COLO668 (cell line): ENCODE measurements around the gene RAD9B.
"Not testable (repeated sequence)": the region's sequence is repeated elsewhere in the genome, so short reads cannot be mapped to it uniquely, and the experiment has no call there.

ENCODE experiments used
- DNase-seq: peaks from one replicate; lab custom pipeline; 2025; ENCODE audit not compliant: unreplicated experiment; lab: John Stamatoyannopoulos, UW

The RAD9B gene

DNA sequence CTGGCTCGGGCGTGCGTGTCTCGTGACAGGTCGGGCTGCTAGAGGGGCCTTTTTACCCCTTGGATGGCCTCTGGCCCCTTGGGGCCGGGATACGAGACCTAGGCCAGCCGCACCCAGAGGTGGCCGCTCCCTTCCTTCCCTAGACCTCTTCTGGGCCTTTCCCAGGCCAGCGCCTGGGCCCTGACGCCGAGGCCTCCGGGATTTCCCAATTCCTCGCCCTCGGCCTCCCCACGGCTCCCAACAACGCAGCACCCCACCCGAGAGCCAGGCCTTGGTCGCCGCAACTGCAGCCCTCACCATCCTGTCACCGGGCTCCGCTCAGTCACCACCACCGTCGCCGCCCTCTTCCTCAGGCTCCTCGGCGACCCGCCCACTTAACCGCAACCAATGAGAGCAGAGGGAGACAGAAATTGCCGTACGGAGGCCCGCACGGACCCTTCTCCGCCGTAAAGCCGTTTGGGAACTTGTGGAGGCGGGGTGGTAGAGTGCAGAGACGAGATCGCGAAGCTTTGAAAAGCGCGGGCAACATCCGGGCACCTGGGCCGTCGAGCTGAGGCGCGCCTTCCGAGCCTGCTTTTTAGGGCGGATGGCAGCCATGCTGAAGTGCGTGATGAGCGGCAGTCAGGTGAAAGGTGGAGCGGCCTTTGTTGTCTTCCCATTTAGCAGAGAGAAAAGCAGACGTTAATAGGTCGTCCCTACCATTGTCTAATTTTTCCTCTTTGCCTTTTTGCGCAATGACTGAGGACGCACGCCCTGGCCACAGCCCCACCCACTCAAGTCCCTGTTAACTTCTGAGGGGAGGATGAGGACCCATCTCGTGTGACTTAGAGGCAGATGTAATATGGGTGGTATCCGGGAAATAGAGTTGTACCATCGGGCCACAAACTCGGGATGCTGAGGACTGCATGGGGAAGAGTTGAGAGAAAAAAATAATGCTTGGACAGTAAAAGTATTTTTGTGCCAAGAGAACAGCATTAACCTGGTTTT lies at the start of gene RAD9B, which contains the start of gene VPS29:
TSS of gene RAD9B (plus strand) at position 580 of the 987 bp plus-strand sequence. CDS start at position 587, 7 bp downstream.
TSS of gene VPS29 (minus strand) at position 360 of the 987 bp plus-strand sequence. CDS start at position 300, 60 bp downstream.
- peak; percentile 99 for DNase-seq

DNA sequence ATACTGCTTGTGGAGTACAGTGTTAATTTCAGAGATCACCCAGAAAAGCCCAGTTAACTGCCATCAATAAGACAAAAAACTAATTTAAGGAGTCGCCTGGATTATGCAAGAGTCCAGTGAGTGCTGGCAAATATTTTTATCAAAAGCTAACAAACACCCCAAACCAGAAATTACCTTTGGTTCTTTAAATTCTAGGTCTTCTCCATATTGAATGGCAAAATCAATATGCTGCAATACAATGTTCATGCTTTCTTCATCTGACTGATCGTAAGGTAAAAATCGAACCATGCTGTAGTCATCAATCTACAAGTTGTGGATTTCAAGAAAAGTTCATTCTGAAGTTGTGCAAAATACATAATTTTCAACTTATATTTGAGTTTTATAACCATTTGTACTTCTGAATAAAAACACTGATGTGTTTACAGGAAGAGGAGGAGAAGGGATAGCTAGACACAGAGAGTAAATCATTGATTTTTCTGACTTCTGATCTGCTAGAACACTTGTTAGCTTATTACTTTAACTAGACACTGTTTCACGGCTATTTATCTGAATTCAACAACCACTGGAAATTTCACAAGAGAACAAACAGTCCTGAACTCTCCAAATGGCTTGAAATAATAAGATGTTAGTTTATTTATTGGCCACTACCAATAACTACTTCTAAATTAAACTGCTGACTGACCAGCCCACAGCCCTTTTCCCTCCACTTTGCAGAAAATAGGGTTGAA lies 48.4 kb upstream of the RAD9B start:
- DNase-seq = no peak

DNA sequence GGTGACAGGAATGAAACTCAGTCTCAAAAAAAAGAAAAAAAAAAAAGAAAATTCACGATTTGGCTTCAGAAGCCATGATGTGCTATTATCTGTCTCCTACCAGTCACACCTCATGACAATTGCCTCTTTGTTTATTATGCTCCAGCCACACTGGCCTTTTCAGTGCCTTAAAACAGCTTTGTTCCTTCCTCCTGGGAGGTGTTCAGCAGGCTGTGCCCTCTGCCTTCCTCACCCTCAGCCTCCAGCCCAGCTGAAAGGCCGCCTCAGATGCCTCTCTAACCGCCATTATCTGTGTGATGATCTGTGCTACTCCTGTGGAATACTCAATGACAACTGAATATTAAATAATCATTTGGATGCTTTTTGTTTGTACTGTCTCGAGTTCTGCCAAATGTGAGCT lies 43.4 kb upstream of the RAD9B start:
- DNase-seq = no peak

DNA sequence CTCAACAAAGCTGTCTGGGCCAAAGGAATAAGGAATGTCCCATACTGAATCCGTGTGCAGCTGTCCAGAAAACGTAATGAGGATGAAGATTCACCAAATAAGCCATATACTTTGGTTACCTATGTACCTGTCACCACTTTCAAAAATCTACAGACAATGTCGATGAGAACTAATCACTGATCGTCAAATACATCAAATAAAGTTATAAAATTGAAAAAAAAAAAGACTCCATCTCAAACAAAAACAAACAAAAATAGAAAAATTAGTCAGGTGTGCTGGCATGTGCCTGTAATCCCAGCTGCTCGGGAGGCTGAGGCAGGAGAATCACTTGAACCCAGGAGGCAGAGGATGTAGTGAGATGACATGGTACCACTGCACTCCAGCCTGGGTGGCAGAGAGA lies 40.9 kb upstream of the RAD9B start:
- not testable (repeated sequence) for DNase-seq

DNA sequence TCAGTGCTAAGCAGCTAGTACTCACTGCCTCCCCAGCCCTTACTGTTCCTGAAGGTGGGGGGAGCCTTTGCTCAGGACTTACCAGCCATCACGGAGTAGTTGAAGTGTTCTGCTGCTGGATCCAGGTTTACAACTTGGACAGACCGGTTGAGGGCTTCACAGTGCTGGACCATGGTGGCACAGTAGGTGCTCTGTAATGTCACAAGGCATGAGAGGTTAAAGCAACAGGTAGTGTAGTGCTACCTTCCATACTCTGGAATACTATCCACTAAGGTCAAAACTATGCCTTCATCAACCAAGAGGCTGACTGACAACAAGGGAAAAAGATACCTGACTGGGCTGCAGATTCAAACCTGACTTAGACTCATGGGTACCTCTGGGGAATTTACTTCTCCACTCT lies 37.1 kb upstream of the RAD9B start:
- DNase-seq = no peak

DNA sequence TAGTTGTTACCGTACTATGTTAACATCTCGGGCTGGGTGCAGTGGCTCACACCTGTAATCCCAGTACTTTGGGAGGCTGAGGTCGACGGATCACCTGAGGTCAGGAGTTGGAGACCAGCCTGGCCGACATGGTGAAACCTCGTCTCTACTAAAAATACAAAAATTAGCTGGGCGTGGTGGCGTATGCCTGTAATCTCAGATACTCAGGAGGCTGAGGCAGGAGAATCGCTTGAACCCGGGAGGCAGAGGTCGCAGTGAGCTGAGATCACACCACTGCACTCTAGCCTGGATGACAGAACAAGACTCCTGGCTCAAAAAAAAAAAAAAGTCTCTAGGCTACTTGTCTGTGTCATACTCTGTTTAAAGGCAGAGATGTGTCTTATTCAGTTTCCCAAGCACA lies 36.4 kb upstream of the RAD9B start:
- not testable (repeated sequence) for DNase-seq

DNA sequence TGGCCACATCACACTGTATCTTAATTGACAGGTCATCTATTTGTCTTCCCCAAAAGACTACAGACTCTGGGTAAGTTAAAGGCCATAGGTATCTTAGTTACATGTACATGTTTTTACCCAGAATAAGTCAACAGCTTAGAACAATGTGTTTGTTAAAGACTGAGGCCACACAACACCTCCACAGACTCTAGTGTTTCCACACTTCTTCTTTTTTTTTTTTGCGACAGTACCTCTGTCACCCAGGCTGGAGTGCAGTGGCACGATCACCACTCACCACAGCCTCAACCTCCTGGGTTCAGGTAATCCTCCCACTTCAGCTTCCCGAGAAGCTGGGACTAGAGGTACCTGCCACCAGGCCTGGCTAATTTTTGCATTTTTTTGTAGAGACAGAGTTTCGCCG lies 35.3 kb upstream of the RAD9B start:
- DNase-seq = no peak

DNA sequence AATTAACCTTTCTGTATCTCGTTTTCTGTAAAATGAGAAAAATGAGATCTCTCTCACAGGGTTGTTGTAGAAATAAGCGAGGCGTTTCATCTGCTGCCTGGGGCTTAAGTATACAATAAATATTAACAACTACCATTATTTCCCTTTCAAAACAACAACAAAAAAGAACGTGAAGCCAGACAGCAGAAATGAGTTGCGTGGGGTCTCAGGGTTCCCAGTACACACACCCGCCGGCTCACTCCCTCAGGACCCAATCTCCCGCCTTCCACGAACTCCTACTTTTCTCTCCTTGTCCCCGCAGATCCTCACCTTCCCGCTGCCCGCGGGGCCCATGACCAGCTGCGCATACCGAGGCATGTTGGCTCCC lies 34.3 kb upstream of the RAD9B start:
- no peak for DNase-seq

DNA sequence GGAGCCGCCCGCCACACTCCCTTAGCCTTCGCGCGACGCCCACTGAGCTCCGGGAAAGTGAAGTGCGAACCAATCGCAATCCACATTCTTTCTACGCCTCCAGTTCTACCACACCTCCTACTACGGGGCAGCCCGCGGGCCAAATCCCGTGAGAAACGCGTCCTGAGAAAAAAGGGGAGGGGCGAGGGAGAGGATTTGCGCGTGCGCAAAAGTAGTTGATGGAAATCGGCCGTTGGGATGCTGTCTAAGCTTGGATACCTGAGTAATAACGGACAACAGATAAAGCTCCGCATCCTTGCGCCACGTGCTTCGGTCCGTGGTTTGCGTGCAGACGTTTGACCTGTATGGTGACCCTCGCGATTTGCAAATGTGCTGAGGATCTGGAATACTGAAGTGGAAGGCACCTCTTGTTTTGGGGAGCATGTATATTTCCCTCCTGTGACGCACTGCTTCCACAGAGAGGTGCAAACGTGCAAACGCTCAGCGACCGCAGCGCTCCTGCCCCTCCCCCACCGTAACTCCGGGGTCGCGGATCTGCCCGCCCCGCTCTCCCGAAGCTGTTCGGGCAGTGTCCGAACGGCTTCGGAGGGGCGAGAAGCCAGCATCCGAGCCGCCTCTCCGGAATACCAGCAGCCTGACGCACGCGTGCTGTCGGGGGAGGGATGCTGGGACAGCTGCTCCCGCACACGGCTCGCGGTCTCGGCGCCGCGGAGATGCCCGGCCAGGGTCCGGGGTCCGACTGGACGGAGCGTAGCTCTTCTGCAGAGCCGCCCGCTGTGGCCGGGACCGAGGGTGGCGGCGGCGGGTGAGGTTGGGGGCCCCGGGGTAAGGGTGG lies 33.7 kb upstream of the RAD9B start, which contains the start of the genes FAM216A and GPN3:
TSS of gene FAM216A (plus strand) at position 632 of the 835 bp plus-strand sequence. CDS start at position 663, 31 bp downstream.
TSS of gene GPN3 (minus strand) at position 44 of the 835 bp plus-strand sequence. CDS start 54 bp downstream, outside the sequence.
- DNase-seq = peak; percentile 98

DNA sequence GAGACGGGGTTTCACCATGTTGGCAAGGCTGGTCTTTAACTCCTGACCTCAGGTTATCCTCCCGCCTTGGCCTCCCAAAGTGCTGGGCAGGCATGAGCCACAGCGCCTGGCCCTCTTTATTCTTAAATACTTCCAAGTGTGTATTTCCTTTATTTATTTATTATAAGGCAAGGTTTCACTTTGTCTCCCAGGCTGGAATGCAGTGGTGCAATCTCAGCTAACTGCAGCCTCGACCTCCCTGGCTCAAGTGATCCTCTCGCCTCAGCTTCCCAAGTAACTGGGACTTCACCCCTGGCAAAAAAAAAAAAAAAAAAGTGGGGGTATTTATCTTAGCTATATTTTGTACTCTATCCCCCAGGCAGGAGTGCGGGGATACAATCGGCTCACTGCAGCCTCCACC lies 26.7 kb upstream of the RAD9B start:
- no peak for DNase-seq

DNA sequence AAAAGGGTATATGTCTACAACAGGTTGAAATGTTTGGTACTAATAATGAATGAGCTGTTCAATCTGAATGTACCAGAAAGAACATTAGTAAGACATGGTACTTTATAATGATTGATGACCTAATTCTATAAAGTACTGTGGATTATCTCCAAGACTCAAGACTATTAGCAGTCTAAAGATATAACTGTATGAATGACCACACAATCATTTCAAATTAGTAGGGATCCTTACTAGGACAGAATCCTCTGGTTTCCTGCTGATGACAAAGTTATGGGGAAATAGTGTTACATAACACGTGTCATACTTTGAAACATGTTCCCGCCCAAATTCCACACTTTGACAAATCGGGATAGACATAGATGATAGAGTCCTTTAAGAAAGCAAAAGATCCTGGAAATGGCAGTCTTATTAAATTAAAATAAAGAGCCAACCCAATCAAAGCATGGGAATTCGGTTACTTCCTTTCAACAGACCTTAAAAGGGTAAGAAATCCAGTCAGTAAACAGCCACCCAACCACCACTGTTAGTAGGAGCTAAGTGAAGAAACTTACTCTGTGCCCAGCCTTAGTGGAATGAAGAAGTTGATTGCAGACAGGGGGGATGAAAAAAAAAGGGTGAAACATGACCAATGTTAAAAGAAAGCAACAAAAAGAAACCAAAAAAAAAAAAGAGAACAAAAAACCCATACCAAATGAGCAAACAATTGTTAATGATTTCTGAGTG lies 3.0 kb upstream of the RAD9B start:
- no peak for DNase-seq

DNA sequence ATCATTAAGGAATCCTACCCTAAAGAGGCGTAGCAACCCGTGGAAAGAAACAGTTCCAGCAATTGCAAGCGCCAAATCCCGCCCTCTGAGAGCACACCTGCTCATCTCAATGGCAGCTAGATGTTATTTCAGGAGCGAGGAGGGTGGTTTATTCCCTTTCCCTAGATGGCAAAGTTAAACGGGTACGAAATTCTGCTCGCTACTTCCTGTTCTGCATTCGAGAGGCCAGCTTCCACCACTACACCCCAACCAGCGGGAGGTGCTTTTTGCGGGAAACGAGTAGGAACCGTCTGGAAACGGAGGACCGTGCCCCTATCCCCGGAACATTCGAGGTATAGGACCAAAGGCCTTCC lies 756 bp upstream of the RAD9B start:
- DNase-seq = peak; percentile 75

DNA sequence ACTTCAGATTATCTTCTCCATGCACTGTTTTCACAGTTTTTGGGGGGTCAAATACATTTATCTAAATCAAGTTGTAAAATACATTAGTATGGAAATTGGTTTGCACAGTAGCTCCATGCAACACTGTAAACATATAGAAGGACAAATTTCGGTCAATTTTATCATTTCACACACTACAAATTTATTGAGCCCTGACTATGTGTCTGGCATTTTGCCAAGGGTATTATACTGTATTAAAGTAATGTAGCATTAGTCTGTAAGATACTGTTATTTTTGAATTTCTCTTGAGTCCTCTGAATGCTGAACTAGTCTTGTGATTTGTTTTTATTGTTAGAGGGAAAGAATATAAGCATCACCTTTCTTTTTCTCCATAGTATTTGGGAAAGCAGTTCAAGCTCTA lies 1.3 kb downstream of the RAD9B start:
- no peak for DNase-seq

DNA sequence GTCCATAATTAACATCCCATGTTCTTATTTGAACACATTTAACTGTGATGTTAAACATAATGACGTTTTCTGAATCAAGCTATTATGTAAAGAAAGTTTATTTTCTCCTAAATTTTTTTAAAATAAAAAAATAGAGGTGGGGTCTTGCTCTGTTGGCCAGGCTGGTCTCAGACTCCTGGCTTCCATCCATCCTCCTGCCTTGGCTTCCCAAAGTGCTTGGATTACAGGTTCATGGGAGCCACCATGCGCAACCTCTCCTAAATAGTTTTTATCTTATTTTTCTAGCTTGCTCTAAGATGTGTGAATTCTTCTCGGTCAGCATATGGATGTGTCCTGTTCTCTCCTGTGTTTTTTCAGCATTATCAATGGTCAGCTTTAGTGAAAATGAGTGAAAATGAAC lies 3.2 kb downstream of the RAD9B start:
- DNase-seq = no peak

DNA sequence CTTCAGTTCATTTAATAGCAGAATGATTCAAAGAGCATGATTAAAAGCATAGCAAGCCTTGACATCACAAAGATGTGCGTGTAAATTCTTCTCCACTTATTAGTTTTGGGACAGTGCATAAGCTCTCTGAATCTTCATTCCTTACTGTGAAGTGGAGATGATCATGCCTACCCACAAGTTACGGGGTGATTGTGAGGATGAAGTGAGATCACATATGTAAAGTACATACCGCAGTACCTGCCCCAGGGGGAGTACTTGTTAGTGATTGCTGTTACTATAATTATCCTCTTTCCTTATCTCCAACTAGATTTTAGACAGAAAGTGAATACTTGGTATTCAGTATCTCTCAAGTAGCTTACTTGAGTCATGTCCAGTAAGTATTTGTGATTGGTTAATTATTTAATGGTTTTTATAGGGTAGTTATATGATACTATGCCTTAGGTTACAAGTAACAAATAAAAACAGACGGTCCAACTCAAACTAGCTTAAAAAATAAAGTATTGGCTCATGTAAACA lies 6.0 kb downstream of the RAD9B start:
- DNase-seq = no peak

DNA sequence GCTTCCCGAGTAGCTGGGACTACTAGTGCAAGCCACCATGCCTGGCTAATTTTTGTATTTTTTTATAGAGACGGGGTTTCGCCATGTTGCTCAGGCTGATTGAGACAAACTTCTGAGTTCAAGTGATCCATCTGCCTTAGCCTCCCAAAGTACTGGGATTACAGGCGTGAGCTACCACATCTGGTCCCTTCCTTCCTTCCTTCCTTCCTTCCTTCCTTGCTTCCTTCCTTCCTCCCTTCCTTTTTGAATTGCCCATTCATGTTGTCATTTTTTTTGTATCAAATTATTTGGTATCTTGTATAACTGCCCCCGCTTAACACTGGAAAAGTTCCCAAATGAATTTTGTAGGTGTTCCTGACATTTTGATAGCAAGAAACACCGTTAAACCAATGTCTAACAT lies 11.7 kb downstream of the RAD9B start:
- no peak for DNase-seq

DNA sequence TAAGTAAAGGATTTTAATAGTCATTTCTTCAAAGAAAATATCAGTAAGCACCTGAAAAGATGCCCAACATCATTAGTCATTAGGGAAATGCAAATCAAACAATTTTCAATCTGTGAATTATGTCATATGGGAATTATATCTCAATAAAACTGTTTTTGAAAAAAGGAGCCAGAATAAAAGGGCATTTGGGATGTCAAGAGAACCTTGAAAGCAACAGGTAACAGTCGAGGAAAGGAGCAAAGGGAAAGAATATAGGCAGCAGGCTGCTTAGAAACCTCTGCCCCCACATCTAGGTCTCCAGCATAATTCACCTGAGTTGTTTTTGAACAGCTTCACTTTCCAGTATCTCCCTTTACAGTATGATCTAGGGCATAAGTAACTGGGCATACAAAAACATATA lies 12.2 kb downstream of the RAD9B start:
- no peak for DNase-seq

DNA sequence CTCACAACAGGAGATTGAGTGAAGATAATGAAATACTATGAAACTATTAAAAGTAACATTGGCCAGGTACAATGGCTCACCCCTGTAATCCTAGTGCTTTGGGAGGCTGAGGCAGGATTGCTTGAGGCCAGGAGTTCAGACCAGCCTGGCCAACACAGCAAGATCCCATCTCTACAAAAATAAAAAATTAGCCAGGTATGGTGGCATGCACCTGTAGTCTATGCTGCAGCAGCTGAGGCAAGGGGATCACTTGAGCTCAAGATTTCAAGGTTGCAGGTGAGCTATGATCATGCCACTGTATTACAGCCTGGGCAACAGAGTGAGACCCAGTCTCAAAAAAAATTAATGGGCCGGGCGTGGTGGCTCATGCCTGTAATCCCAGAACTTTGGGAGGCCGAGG lies 14.9 kb downstream of the RAD9B start:
- no peak for DNase-seq

DNA sequence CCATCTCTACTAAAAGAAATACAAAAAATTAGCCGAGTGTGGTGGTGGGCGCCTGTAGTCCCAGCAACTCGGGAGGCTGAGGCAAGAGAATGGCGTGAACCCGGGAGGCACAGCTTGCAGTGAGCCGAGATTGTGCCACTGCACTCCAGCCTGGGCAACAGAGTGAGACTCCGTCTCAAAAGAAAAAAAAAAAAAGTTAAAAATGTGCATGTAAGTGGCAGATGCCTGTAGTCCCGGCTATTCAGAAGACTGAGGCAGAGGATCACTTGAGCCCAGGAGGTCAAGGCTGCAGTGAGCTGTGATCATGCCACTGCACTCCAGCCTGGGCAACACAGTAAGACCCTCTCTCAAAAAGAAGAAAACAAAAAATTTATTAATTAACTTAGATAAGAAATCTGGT lies 15.9 kb downstream of the RAD9B start:
- not testable (repeated sequence) for DNase-seq
